Bone marrow (tissue), 2 donors: ENCODE measurements around the gene PRKG2.
"Not testable (repeated sequence)": the region's sequence is repeated elsewhere in the genome, so short reads cannot be mapped to it uniquely, and the experiment has no call there.

Source experiments
- DNase-seq, 2 donors: peaks; one replicate each; lab custom pipeline; 2025; lab: John Stamatoyannopoulos, UW

The PRKG2 gene

DNA sequence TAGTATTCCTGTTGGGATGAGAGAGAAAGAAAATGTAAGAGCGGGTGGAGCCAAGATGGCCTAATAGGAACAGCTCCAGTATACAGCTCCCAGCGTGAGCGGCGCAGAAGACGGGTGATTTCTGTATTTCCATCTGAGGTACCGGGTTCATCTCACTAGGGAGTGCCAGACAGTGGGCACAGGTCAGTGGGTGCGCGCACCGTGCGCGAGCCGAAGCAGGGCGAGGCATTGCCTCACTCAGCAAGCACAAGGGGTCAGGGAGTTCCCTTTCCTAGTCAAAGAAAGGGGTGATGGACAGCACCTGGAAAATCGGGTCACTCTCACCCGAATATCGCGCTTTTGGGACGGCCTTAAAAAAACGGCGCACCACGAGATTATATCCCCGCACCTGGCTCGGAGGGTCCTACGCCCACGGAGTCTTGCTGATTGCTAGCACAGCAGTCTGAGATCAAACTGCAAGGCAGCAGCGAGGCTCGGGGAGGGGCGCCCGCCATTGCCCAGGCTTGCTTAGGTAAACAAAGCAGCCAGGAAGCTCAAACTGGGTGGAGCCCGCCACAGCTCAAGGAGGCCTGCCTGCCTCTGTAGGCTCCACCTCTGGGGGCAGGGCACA, 61.2 kb downstream of the PRKG2 start:
- DNase-seq, result not testable (repeated sequence)

DNA sequence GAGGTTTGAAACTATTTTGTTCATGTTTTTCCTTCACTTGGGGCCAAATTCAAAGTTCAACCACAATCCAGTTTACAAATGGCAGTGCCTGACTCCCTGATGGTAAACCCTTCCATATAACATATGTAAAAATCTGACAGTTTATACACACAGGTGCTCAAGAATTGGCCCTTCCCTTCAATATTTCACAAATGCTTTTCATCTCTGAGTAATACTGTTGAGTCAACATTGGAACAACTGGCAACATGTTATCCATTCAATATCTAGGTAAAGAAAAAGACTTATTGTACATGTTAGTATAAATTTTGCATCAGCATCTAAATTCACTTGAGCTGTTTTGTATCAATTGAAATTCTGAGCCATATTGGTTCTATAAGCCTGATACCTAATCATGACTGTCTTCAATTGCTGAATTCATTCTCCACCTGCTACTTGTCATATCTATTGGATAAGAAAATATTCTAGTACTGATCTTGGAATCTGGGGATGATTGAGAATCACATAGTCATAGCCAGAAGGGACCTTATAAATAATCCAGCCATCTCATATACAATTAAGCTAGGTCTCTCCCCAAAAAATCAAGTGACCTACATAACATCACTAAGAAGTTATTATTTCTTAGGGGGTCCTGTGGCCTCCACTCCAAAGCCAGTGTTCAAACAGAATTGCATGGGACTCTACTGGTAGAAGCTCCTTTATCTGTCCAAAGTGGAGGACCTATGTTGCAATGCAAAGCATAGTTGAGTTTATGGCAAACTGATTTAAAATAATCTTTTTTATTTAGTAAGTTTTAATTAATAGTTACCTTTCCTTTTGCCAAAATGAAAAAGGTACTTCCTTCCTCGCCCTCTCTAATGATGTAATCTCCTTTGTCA, 61.9 kb downstream of the PRKG2 start:
- DNase-seq, result no peak

DNA sequence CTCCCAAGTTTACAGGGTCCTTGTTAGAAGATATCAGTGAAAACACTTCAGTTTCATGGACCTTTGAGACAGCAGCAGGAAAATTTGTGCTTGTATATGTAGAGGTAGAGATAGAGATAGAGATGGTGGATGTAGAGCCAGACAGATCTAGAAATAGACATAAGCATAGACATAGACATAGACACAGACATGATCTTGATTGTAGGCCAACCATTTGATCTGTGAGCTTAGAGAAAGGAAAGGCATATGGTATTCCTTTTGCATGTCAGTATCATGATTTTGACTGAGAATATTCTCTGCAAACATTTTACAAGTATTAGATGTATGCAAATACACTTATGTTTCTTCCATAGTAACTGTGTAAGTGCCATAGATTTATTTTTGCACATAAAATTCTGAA, 65.0 kb downstream of the PRKG2 start:
- DNase-seq, result no peak

DNA sequence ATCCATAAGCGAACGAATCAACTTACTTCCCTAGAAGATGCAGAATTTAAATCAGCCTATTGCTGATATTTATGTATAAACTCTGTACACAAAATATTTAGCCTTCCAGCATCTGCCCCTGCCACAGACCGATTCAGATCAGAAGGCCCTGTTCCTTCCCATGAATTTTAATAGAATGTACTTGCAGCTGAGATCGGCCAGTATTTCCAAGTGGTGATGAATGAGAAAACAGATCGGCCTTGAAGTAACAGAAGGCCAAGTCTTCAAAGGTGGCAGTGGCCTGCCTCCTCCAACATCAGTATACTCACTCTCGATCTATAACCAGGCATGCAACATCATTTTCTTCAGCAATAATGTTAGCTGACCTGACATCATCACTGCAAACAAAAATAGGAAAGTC, 66.4 kb downstream of the PRKG2 start:
- DNase-seq, result no peak

DNA sequence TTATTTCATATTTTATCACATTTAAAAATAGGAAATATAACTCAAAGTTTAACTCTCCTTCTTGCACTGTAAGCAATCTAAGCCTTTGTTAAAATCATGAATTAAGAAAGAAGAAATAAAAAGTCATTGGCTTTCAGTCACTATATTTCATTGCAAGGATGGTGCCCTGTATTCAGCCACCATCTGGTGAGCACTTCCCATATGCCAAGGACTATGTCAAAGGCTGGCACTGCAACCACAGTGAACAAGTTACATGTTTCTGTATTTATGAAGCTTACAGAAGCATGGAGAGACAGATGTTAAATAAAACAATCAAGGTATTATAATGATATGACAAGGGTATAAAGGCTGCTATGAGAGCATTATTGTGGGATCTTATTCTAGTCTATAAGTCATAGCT, 68.6 kb downstream of the PRKG2 start:
- no peak for DNase-seq

DNA sequence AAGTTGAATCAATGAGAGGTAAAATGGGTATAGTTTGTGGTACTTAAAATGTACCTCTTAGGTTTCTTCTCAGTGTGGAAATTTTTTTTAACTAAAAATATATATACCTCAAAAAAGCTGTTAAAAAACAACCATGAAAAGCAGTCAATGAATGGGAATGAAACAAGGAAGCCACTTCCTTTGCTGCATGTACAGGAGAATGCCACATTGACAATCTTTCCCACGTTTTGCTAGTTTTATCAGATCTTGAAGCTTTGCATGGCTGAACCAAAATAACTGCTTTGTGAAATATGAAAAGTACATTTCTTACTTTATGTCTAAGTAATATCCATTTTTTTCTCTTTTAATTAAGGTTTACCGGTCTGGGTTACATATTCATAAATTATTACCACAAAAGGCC, 71.8 kb downstream of the PRKG2 start:
- no peak for DNase-seq

DNA sequence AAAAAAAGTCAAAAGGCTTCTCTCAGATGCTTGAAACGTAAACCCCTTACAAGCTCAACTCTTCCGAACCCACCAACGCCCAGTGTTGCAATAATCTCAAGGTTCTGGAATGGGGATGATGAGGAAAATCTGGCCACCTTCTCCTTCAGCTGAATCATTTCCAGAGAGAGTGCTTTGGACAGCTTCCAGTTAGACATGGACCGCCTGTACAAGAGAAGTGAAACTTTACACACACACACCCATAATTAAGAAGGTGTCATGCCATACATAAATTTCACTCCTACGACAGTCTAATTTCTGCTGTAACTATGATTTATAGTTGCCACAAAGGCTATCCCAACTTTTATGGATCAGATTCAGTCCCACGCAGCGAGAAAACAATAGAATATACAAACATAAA, 72.3 kb downstream of the PRKG2 start:
- DNase-seq, result no peak

DNA sequence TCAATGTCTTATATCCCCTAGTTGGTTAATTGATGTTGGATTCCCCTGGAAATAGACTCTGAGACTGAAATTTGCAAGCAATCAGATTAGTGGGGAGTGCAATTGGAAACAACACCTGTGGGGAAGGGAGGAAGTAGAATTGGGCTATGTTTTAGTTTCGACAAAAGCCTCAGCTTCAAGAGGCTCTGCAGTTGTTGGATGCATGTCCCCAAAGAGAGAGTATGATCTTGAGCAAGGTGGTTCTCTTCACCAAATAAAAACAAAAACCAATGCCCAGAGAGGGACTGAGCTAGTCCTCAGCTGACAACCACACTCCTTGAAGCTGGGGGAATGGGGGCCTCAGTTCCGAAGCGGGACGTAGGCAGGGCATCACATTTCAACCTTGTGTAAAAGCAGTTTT, 77.1 kb downstream of the PRKG2 start:
- DNase-seq, result no peak

DNA sequence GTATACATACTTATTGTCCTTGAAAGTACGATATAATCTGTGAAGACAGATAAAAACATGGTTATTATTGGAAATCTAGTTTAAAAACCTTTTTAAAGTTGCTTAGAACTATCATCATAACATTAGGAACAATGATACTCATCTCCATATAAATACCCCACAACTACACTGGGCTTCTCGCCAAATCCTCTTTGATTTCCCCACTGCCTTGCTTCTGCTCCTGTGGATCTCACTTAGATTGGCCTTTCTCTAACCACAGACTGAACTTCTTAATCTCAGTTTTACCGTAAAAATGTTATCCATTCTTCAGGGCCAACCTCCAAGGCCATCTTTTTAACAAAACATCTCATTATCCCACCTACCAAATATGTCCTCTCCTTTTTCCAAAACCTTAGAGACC, 77.6 kb downstream of the PRKG2 start:
- no peak for DNase-seq

DNA sequence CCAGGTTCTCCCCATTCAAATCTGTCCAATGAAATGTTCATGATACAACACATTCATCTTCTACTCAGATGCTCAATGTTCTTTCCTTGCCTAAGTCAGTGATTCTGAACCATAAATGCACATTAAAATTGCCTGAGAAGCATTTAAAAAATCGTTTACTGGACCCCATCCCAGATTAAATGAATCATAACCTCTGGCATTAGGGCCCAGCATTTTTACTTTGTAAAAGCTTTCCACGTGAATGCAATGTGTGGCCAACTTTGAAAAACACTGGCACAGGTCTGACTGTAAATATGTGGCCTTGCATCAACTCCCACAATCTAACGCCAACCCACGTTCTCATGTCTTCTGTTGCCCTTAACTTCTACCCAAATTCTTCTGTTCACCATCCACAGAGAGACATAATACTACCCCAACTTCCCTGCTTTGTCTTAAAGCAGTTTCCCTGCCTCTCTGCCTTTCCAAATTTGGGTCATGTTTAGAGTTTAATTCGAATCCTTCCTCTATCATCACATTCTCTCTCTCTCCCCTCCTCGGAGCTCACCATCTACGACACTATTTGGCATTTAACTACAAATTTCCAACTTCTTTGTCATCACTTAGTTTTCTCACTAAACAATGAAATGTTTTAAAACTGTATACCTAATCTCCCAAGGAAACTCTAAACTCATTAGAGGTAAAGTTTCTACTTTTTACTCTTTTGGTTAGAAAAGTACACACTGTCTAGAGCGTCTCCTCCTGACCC, 78.7 kb downstream of the PRKG2 start:
- DNase-seq, result no peak

DNA sequence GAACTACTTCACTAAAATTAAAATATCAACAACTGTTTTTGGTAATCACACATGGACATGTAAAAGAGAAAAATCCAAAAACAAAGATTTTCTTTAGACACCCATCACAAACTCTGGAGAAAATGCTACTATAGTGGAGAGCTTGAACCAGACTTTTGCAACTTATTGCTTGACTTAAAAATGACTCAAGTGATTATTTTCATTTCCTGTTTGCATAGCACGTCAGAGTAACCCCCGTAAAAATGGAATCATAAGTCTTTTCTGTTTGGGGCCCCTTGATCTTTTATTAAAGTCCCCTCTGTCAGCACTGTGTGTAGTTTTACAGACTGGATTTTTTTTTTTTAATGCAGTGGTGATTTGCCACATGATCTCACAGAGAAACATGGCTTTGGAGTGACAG, 79.5 kb downstream of the PRKG2 start:
- no peak for DNase-seq

DNA sequence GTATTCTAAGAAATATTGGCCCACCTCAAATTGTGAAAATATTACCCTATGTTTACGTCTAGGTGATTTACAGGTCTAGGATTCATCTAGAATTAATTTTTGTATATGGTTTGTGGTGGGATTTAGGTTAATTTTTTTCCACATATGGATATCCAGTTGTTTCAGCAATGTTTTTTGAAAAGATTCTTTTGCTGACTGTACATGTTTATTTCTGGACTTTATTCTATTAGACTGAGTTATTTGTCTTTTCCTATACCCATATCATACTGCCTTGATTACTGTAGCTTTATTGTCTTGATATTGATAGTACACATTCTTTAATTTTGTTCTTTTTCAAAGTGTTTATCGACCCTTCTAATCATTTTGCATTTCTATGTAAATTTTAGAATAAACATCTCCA, 83.5 kb downstream of the PRKG2 start:
- DNase-seq, result no peak

DNA sequence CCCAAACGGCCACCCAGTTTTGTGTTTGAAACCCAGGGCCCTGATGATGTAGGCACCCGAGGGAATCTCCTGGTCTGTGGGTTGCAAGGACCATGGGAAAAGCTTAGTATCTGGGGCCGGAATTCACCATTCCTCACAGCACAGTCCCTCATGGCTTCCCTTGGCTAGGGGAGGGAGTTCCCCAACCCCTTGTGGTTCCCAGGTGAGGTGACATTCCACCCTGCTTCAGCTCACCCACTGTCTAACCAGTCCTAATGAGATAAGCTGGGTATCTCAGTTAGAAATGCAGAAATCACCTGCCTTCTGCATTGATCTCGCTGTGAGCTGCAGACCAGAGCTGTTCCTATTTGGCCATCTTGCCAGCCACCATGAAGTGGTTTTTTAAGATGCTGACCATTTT, 84.0 kb downstream of the PRKG2 start:
- no peak for DNase-seq

DNA sequence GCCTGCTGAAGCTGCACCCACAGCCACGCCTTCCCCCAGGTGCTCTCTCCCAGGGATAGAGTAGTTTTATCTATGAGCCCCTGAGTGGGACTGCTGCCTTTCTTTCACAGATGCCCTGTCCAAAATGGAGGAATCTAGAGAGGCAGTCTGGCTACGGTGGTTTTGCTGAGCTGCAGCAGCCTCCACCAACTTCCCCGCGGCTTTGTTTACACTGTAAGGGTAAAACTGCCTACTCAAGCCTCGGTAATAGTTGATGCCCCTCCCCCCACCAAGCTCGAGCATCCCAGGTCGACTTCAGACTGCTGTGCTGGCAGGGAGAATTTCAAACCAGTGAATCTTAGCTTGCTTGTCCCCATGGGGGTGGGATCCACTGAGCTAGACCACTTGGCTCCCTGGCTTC, 84.5 kb downstream of the PRKG2 start:
- no peak for DNase-seq

DNA sequence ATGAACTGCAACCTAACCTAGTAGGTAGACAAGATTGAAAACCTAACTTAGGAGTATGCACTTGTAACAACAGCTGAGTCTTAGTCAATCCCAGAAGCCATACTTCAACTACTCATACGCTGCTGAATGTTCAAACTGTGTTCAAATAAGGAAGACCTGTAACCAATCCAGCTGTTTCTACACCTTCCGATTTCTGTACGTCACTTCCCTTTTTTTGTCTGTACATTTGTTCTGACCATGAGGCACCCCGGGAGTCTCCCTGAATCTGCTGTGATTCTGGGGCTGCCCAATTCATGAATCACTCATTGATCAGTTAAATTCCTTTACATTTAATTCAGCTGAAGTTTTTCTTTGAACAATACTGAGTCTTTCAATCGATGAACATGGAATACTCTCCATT, 95.0 kb downstream of the PRKG2 start:
- no peak for DNase-seq

DNA sequence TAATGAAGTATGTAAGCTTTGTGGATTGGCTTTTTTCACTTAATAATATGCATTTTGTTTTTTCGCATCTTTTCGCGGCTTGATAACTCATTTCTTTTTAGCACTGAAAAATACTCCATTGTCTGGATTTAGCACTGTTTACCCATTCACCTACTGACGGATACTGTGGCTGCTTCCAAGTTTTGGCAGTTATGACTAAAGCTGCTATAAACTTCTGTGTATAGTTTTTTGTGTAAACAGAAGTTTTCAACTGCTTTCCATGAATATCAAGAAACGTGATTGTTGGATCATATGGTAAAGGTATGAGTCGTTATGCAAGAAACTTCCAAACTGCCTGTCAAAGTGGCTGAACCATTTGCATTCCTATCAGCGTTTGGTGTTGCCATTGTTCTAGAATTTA, 96.9 kb downstream of the PRKG2 start:
- DNase-seq, result no peak

DNA sequence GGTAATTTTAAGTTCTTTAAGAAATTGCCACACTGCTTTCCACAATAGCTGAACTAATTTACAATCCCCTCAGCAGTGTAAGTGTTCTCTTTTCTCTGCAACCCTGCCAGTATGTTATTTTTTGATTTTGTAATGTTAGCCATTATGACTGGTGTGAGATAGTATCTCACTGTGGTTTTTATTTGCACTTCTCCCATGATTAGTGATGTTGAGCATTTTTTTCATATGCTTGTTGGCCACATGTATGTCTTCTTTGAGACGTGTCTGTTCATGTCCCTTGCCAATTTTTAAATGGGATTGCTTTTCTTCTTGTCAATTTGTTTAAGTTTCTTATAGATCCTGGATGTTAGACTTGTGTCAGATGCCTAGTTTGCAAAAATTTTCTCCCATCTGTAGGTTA, 98.5 kb downstream of the PRKG2 start:
- DNase-seq, result no peak

DNA sequence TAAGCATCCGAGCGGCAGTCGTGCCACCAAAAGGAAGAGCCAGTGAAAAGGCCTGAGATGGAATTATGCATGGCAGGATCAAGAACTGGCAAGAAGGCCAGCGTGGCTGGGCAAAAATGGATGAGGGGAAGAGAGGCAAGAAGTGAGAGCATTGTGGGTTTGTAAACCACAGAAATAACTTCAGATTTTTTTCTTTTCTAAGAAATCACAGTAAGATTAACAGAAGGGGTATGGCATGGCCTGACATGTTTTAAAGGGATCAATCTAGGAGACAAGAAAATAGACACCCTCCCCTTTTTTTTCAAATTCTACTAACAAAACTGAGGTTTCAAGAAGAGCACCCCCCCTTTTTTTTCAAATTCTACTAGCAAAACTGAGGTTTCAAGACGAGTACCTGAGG, 102.0 kb downstream of the PRKG2 start:
- no peak for DNase-seq

DNA sequence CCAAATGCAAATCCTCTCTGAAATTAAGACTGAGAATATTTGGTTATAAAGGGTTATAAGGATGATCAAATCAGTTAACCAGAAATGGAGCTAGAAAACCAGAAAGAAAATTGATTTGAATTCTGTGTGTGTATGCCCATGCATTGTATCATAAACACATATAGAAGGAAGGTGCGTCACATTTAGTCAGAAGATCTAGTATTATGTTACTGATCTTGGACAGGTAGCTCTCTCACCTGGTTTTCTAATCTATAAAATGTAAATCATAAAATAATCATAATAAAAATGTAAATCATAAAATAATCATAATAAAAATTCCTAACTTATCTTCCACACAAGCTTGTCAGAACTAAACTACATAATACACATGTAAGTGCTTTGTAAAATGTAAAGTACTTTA, 105.7 kb downstream of the PRKG2 start:
- DNase-seq, result no peak

DNA sequence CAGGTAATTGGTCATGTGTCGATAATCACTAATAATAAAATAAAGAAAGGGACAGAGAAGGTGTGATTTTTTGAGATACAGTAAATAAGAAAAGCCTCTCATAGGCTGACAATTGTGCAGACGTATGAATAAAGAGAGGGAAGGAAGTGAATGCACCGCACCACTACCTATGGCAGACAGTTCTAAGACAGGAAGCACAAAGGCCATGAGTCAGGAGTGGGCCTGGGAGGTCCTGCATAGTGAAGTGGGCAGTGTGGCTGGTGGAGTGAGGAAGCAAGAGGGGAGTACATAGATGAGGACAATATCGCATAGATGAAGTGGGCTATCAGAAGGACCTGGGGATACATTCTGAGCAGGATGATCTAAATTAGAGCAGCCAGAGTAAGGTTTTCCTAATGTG, 108.9 kb downstream of the PRKG2 start:
- no peak for DNase-seq

DNA sequence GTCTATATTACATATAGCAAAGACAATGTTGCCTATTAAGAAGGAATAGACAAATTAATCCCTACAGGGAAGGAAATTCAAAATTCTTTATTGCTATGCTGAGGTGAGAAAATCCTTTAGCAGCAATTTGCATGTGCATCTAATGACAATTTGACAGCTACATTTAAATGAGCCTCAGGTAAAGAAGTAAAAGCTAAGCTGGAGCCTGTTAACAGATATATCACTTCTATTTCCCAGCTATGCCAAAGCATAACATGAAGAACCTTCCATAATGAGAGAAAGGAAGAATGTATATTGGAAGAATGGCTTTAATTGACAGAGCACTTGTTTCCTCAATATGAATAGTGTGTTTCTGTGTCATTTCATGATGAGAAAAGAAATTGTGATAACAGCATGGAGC, 112.9 kb downstream of the PRKG2 start:
- DNase-seq, result no peak

DNA sequence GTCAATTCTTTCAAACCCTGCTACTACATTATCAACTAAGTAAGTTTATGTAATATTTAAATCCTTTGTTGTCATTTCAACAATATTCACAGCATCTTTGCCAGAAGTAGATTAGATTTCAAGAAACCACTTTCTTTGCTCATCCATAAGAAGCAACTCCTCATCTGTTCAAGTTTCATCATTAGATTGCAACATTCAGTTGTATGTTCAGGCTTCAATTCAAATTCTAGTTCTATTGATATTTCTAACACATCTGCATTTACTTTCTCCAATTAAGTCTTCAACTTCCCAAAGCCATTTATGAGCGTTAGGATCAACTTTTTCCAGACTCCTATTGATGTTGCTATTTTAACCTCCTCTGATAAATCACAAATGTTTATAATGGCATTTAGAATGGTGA, 118.5 kb downstream of the PRKG2 start:
- no peak for DNase-seq

DNA sequence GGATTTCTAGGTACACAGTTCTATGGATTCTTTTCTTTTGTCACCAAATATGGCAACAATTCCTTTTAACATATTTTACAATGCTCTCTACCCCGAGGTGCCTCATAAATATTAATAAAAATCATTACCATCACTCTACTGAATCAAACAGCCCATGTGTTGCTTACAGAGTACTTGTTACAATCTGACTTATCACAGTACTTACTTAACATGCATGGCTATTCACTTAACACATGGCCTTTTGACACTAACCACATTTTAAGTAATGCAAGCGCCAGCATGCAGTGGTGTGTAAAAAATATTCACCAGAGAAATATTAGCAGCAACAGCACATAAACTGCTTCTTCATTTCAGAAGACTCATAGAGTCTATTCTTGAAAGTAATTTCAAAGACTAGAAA, 119.6 kb downstream of the PRKG2 start:
- no peak for DNase-seq
